Breast epithelium (tissue), 4 donors: ENCODE data around the gene LSM11. TPM values are rescaled to one million over a fixed set of nuclear protein-coding genes. Genes with fewer than 3 reads are reported as not detected.
"Not testable (repeated sequence)": the region's sequence is repeated elsewhere in the genome, so short reads cannot be mapped to it uniquely, and the experiment has no call there.

Experiments used
- DNase-seq, 2 donors: peaks; one replicate each; pipeline ENCODE4 v3.0.0-alpha.2; 2019; ENCODE audit warnings: low spot score in 2 of 2
- H3K27ac ChIP-seq, 2 donors: fragments of 200-600 bp; sonication (generic) in 1 of 2; one replicate each; pipeline ENCODE4 v1.5.1; 2016 to 2019; ENCODE audit warnings: mild to moderate bottlenecking in 1 of 2
- H3K27me3 ChIP-seq, 2 donors: fragments of 200-600 bp; sonication (generic) in 1 of 2; one replicate each; pipeline versions ENCODE4 v1.5.1 to v1.6.0; 2017 to 2019; ENCODE audit warnings: control low read depth in 1 of 2, mild to moderate bottlenecking in 1 of 2
- H3K36me3 ChIP-seq: fragments of 200-600 bp; one replicate; pipeline ENCODE4 v1.5.1; 2019
- H3K4me1 ChIP-seq, 2 donors: fragments of 200-600 bp; sonication (generic); one replicate each; pipeline ENCODE4 v1.5.1; 2016 to 2019; ENCODE audit warnings: control low read depth in 1 of 2
- H3K4me3 ChIP-seq, 3 donors: fragments of 200-600 bp; sonication (generic); 1 replicate in 2 of 3; 2 replicates in 1 of 3; pipeline ENCODE4 v1.5.1; 2016 to 2019; ENCODE audit warnings: mild to moderate bottlenecking in 3 of 3, moderate library complexity in 2 of 3
- H3K9me3 ChIP-seq, 2 donors: fragments of 200-600 bp; sonication (generic) in 1 of 2; one replicate each; pipeline ENCODE4 v1.5.1; 2016 to 2019; ENCODE audit warnings: control low read depth in 1 of 2
- CTCF ChIP-seq, 3 donors: fragments of 450-650 bp; IDR thresholded peaks; one replicate each; pipeline ENCODE4 v1.5.1; 2016 to 2017; ENCODE audit warnings: antibody characterized with exemption in 3 of 3, mild to moderate bottlenecking in 3 of 3, moderate library complexity in 3 of 3
- POLR2A ChIP-seq: fragments of 450-650 bp; IDR thresholded peaks from one replicate; pipeline ENCODE4 v1.6.1; 2016; ENCODE audit warnings: antibody characterized with exemption, mild to moderate bottlenecking, moderate library complexity
- POLR2AphosphoS5 ChIP-seq, 3 donors: sonication (generic); formaldehyde crosslinking; IDR thresholded peaks; one replicate each; pipeline ENCODE4 v1.6.1; 2017; ENCODE audit warnings: antibody characterized with exemption in 3 of 3
- intact Hi-C: fragments of 100-400 bp; cut with DNase I; formaldehyde crosslinking; loops from one replicate; pipeline ENCODE4 v1.15.1; 2023; ENCODE audit warnings: low total_unique reads
- total RNA-seq, 3 donors: library from RNA; depleted of rRNA; stranded (reverse); fragments of >200 nt; gene quantifications; one replicate each; pipeline ENCODE4 v1.1.0, GENCODE V29; 2016

Gene LSM11
- total RNA-seq, 3 donors from 2014 or later = 1.8 to 5.7 (median 4.6) TPM

DNA sequence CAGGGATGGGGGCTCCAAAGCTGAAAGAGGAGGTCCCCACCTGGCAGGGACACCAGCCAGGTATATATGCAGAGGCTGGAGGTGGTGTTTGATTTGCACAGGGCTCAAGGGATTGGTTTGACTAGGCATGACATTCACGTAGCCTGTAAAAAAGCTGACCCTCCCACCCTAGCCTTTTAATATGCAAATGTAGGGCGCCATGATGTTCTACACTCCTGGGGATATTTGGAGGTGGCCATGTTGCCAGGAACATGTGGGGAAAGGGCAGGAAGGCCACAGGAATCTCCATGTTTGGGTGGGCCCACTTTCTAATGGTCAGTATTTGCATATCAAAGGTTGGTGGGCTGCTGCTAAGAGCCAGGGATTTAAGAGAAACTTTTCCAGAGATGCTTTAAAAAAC is 24.3 kb upstream of the LSM11 start:
- intact Hi-C loops = no loop called here
- Histone ChIP-seq H3K27ac (no peak overlapping the region), H3K27me3 (no peaks in the 10 kb centered on the region), H3K36me3 (no peaks in the 10 kb centered on the region), H3K4me3 (no peak overlapping the region), H3K9me3 (no peaks in the 10 kb centered on the region), H3K4me1 (no peaks in the 10 kb centered on the region)
- DNase-seq = no peak
- TF ChIP-seq CTCF (IDR thresholded peaks at IDR 0.05) = no peak
- TF ChIP-seq POLR2AphosphoS5 (IDR thresholded peaks at IDR 0.05) = no peak
- no peak for TF ChIP-seq POLR2A

- DNase-seq = no peak
These were observed 22.4 kb upstream of the LSM11 start for GRCh38 chr5:157721159-157721558.

GRCh38 chr5:157722895-157723294 is 20.6 kb upstream of the LSM11 start:
- intact Hi-C loops, H3K27ac ChIP-seq, H3K27me3 ChIP-seq, DNase-seq, H3K4me1 ChIP-seq, H3K4me3 ChIP-seq, H3K36me3 ChIP-seq, H3K9me3 ChIP-seq: not testable (repeated sequence)

More at GRCh38 chr5:157721159-157721558, 22.4 kb upstream of the LSM11 start:
- Histone ChIP-seq H3K27me3 (no peaks in the 10 kb centered on the region), H3K36me3 (no peaks in the 10 kb centered on the region), H3K27ac (no peak overlapping the region), H3K4me3 (no peak overlapping the region), H3K9me3 (no peaks in the 10 kb centered on the region), H3K4me1 (no peaks in the 10 kb centered on the region)
- intact Hi-C loops = no loop called here
- TF ChIP-seq CTCF (IDR thresholded peaks at IDR 0.05) (no peak), POLR2AphosphoS5 (IDR thresholded peaks at IDR 0.05) (no peak), POLR2A (no peak)

GRCh38 chr5:157726607-157727006 is 16.9 kb upstream of the LSM11 start:
- H3K4me1 ChIP-seq, DNase-seq, H3K27me3 ChIP-seq, H3K36me3 ChIP-seq, H3K9me3 ChIP-seq, intact Hi-C loops, H3K4me3 ChIP-seq, H3K27ac ChIP-seq: not testable (repeated sequence)

DNA sequence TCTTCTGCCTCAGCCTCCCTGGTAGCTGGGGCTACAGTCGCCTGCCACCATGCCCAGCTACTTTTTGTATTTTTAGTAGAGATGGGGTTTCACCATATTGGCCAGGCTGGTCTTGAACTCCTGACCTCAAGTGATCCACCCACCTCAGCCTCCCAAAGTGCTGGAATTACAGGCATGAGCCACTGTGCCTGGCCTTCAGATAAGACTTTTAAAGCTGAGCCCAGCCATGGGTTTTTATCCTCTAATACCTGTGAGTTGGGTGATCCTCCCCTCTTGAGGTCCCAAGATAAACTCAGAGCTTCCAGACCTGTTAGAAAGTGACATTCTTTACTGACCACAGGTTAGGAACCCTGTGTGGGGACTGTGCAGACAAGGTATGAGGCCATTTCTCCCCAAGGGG is 15.7 kb upstream of the LSM11 start:
- H3K4me1 ChIP-seq, H3K27ac ChIP-seq, H3K4me3 ChIP-seq, H3K36me3 ChIP-seq, H3K9me3 ChIP-seq, H3K27me3 ChIP-seq, intact Hi-C loops, DNase-seq: not testable (repeated sequence)

GRCh38 chr5:157729858-157730257 is 13.7 kb upstream of the LSM11 start:
- no peak for DNase-seq
- H3K9me3 ChIP-seq = no peaks in the 10 kb centered on the region
- intact Hi-C loops = no loop called here
- no peaks in the 10 kb centered on the region for H3K4me1 ChIP-seq
- H3K4me3 ChIP-seq = no peak overlapping the region
- no peaks in the 10 kb centered on the region for H3K27me3 ChIP-seq
- no peaks in the 10 kb centered on the region for H3K36me3 ChIP-seq
- H3K27ac ChIP-seq = no peak overlapping the region
- no peak for TF ChIP-seq POLR2AphosphoS5 (IDR thresholded peaks at IDR 0.05)
- TF ChIP-seq POLR2A = no peak
- no peak for TF ChIP-seq CTCF (IDR thresholded peaks at IDR 0.05)

DNA sequence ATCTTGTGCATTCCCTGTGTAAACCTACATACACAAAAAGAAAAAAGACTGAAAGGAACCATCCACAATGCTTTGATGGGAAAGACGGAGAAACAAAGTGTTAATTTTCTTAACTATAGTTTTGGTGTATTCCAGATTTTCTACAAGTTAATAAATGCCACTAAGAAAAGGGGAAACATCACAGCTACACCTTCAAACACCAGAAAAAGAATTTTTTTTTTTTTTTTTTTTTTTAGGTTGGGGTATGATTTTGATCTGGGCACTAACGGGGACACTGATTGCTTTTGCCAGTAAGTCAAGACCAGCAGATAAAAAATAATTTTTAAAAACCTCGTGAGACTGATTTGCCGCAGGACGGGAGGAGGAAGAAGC is 12.6 kb upstream of the LSM11 start:
- Histone ChIP-seq H3K27me3 (no peaks in the 10 kb centered on the region), H3K4me3 (peak overlapping the region; percentile 64 to 72 (median 68)), H3K9me3 (no peaks in the 10 kb centered on the region), H3K4me1 (no peaks in the 10 kb centered on the region), H3K27ac (peak overlapping the region; percentile 94 to 95), H3K36me3 (no peaks in the 10 kb centered on the region)
- no peak for TF ChIP-seq POLR2AphosphoS5 (IDR thresholded peaks at IDR 0.05)
- TF ChIP-seq POLR2A = no peak
- no peak for TF ChIP-seq CTCF (IDR thresholded peaks at IDR 0.05)
- intact Hi-C loops = no loop called here
- DNase-seq = no peak
